ENCODE data around the gene ANK3.

- TF ChIP-seq CTCF (IDR thresholded peaks at IDR 0.05 in 4 of 5, conservative IDR thresholded peaks at IDR 0.05 in 1 of 5) (no peak), POLR2A (IDR thresholded peaks at IDR 0.05) (no peak)
These were observed 347.4 kb downstream of the ANK3 start for GRCh38 chr10:60042262-60042661.
